Activated T-cell treated with anti-CD3 and anti-CD28 coated beads, Interleukin-2, amount 50 U/mL, for 72 hours (primary cell): ENCODE data around the gene GEMIN7. TPM values are rescaled to one million over a fixed set of nuclear protein-coding genes. Genes with fewer than 3 reads are reported as not detected.
"Not testable (repeated sequence)": the region's sequence is repeated elsewhere in the genome, so short reads cannot be mapped to it uniquely, and the experiment has no call there.

Experiments used
- ATAC-seq, 2 donors: fragments of 150-1000 bp; cut with Tn5 transposase; replicated peaks in 1 of 2; 2 replicates each; pipeline ENCODE4 v1.10.0; 2021; ENCODE audit warnings: moderate library complexity in 2 of 2, mild to moderate bottlenecking in 1 of 2
- DNase-seq, 2 donors: peaks; one replicate each; pipeline ENCODE4 v3.0.0; 2021 to 2022; ENCODE audit warnings: mixed read lengths in 1 of 2
- H3K27ac Mint-ChIP-seq: one replicate; pipeline ENCODE4 v1.8.0; 2022; ENCODE audit warnings: mild to moderate bottlenecking, moderate library complexity, mixed read lengths
- H3K27me3 Mint-ChIP-seq: one replicate; pipeline ENCODE4 v1.8.0; 2022; ENCODE audit warnings: low read depth, mixed read lengths
- H3K36me3 Mint-ChIP-seq, 2 donors: one replicate each; pipeline ENCODE4 v1.8.0; 2022; ENCODE audit warnings: mixed read lengths in 2 of 2, mild to moderate bottlenecking in 1 of 2; ENCODE audit not compliant: insufficient read depth in 2 of 2
- H3K4me1 Mint-ChIP-seq: one replicate; pipeline ENCODE4 v1.8.0; 2022; ENCODE audit warnings: low read depth, mixed read lengths
- H3K4me3 Mint-ChIP-seq, 2 donors: one replicate each; pipeline ENCODE4 v1.8.0; 2022; ENCODE audit warnings: mild to moderate bottlenecking in 2 of 2, mixed read lengths in 2 of 2, moderate library complexity in 2 of 2
- H3K9me3 Mint-ChIP-seq, 2 donors: one replicate each; pipeline ENCODE4 v1.8.0; 2022; ENCODE audit warnings: mixed read lengths in 2 of 2
- total RNA-seq, 2 donors: library from RNA; stranded (reverse); gene quantifications; one replicate each; pipeline ENCODE4 v1.2.3, GENCODE V29; 2022

GEMIN7 gene
- total RNA-seq, 2 donors from 2014 or later: 26.4 to 28.1 TPM

- no peaks in the 10 kb centered on the region for H3K9me3 Mint-ChIP-seq
- no peak overlapping the region for H3K27ac Mint-ChIP-seq
- DNase-seq: no peak
- no peak overlapping the region for H3K4me3 Mint-ChIP-seq
- H3K4me1 Mint-ChIP-seq: peaks cover 42% of the 10 kb centered on the region
- no peaks in the 10 kb centered on the region for H3K36me3 Mint-ChIP-seq
- ATAC-seq: no peak
- H3K27me3 Mint-ChIP-seq: no peaks in the 10 kb centered on the region
These were observed 33.2 kb downstream of the GEMIN7 start for GRCh38 chr19:45112111-45112827.

GRCh38 chr19:45113628-45114027 lies 34.6 kb downstream of the GEMIN7 start:
- no peak for DNase-seq
- H3K36me3 Mint-ChIP-seq: no peaks in the 10 kb centered on the region
- peaks cover 55% of the 10 kb centered on the region for H3K4me1 Mint-ChIP-seq
- no peak overlapping the region for H3K27ac Mint-ChIP-seq
- no peak for ATAC-seq
- H3K4me3 Mint-ChIP-seq: no peak overlapping the region
- H3K9me3 Mint-ChIP-seq: no peaks in the 10 kb centered on the region
- no peaks in the 10 kb centered on the region for H3K27me3 Mint-ChIP-seq

DNA sequence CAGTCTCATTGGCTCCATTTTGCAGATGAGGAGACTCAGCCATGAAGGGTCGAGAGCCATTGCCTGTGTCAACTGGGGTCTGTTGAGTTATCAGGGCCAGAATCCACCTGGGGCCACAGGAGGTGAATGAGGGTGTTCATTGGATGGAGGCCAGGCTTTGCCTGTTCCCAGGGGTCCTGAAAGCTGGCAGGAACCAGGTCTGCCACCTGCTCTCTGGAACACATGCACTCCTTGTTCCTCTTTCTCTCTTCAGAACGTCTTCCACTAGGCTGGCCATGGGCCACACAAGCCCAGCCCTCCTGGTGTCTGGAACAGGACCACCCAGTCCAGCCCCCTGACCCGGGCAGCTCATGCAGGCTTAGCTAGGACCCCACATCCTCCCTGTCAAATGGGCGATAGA lies 35.1 kb downstream of the GEMIN7 start:
- no peaks in the 10 kb centered on the region for H3K27me3 Mint-ChIP-seq
- no peak for ATAC-seq
- no peak for DNase-seq
- H3K4me3 Mint-ChIP-seq: no peak overlapping the region
- H3K9me3 Mint-ChIP-seq: no peaks in the 10 kb centered on the region
- no peaks in the 10 kb centered on the region for H3K36me3 Mint-ChIP-seq
- no peak overlapping the region for H3K27ac Mint-ChIP-seq
- peaks cover 60% of the 10 kb centered on the region for H3K4me1 Mint-ChIP-seq

- no peaks in the 10 kb centered on the region for H3K27me3 Mint-ChIP-seq
- H3K4me3 Mint-ChIP-seq: peak overlapping the region; percentile 67 to 74
- no peak for DNase-seq
- H3K9me3 Mint-ChIP-seq: no peaks in the 10 kb centered on the region
- no peak overlapping the region for H3K27ac Mint-ChIP-seq
- H3K4me1 Mint-ChIP-seq: peaks cover 61% of the 10 kb centered on the region
- H3K36me3 Mint-ChIP-seq: no peaks in the 10 kb centered on the region
- ATAC-seq: no peak
These were observed 37.0 kb downstream of the GEMIN7 start for GRCh38 chr19:45115809-45116615.

- Mint-ChIP-seq H3K36me3 (no peaks in the 10 kb centered on the region), H3K27me3 (no peaks in the 10 kb centered on the region), H3K9me3 (no peaks in the 10 kb centered on the region), H3K4me1 (peaks cover 70% of the 10 kb centered on the region), H3K4me3 (peak overlapping the region; percentile 67 to 74), H3K27ac (no peak overlapping the region)
- DNase-seq (peak; percentile 62 to 79), ATAC-seq (peak; percentile 78 to 80)
These were observed 38.1 kb downstream of the GEMIN7 start for GRCh38 chr19:45117167-45117594.

DNA sequence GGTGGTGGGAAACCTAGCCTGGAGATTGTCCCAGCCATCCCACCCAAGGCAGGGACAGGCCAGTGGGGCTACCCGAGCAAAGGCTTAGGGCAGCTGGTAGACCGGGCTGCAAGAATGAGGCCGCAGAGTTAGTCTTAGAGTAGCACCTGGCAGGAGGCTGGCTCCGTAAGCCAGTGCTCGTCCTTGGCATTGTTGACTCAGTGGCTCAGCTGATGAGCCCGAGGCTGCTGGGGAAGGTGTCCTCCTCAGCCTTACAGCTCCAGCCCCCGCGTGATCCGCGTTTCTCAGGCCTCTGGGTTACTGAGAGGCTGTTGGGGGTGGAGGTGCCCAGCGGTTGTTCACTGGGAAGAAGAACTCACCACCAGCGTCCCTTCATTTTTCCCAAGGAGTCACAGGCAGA lies 38.6 kb downstream of the GEMIN7 start:
- Mint-ChIP-seq H3K4me3 (peak overlapping the region; percentile 62 to 74), H3K27ac (no peak overlapping the region), H3K9me3 (no peaks in the 10 kb centered on the region), H3K27me3 (no peaks in the 10 kb centered on the region), H3K4me1 (peaks cover 70% of the 10 kb centered on the region), H3K36me3 (no peaks in the 10 kb centered on the region)
- no peak for DNase-seq
- ATAC-seq: peak; percentile 14 to 32

DNA sequence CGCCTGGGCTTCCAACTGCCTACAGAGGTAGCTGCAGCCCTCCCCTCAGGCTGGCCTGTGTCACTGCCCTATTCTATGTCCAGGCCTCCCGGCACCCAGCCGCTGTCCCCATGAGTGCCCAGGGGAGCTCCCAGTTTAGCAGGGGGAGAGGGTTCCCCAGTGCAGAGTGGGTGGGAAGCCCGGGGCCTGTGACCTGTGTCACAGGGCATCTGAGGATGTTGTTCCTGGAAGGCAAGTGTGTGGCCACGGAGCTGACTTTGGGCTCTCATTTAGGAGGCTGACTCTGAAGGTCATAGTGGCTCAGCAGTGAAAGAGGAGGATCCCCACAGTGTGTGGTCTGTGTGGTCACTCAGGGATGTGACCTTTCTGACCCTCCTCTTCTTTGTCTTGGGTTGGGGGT lies 39.0 kb downstream of the GEMIN7 start:
- Mint-ChIP-seq H3K27ac (no peak overlapping the region), H3K4me1 (peaks cover 70% of the 10 kb centered on the region), H3K27me3 (no peaks in the 10 kb centered on the region), H3K36me3 (no peaks in the 10 kb centered on the region), H3K9me3 (no peaks in the 10 kb centered on the region), H3K4me3 (peak overlapping the region; percentile 56 to 62)
- DNase-seq (no peak), ATAC-seq (no peak)

DNA sequence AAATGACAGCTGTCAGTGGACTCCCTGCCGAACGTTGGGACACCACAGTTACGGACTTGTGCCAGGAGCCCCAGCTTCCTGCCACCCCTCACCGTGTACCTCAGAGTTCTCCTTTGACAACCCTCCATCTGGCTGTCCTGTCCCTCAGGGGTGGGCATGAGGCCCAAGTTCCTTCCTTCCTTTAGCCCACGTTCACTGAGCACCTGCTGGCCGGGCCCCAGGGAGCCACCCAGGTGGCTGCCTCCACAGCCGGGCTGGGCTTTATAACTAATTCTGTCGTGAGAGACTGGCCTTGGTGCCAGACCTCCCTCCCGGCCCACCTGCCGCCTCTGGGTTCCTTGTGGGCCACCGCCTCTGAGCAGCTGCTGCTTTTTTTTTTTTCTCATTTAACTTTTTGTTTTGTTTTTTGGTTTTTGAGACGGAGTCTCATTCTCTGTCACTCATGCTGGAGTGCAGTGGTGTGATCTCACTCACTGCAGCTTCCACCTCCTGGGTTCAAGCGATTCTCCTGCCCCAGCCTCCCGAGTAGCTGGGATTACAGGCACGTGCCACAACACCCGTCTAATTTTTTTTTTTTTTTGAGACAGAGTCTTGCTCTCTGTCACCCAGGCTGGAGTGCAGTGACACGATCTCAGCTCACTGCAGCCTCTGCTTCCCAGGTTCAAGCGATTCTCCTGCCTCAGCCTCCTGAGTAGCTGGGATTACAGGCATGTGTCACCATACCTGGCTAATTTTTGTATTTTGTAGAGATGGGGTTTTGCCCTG lies 39.7 kb downstream of the GEMIN7 start:
- H3K36me3 Mint-ChIP-seq, H3K9me3 Mint-ChIP-seq, H3K27me3 Mint-ChIP-seq, DNase-seq: not testable (repeated sequence)
- Mint-ChIP-seq H3K4me3 (peak overlapping the region; percentile 56 to 62), H3K4me1 (peaks cover 70% of the 10 kb centered on the region), H3K27ac (peak overlapping the region; percentile 35)
- peak; percentile 10 to 12 for ATAC-seq

DNA sequence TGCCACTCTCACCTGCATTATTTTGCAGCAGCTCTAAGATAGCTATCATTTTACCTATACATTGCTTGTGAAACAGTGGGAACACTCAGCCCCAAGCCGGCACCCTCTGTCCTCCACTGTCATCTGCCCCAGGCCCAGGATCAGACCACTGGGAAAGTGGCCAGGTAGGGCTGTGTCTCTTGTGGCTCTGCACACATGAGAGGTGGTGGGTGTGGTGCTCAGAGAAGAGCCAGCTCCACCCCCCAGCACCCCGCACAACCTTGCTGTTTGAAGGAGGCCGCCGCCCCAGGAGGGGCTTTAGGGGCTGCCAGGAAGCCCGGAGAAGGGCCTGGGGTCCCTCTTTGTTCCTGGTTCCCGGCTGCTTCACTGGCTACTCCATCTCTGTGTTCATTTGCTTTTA lies 40.5 kb downstream of the GEMIN7 start:
- no peak for DNase-seq
- Mint-ChIP-seq H3K27me3 (no peaks in the 10 kb centered on the region), H3K4me1 (peaks cover 70% of the 10 kb centered on the region), H3K4me3 (no peak overlapping the region), H3K9me3 (no peaks in the 10 kb centered on the region), H3K36me3 (no peaks in the 10 kb centered on the region), H3K27ac (no peak overlapping the region)
- no peak for ATAC-seq

GRCh38 chr19:45121827-45122345 lies 42.8 kb downstream of the GEMIN7 start:
- Mint-ChIP-seq H3K9me3 (no peaks in the 10 kb centered on the region), H3K27ac (peak overlapping the region; percentile 65), H3K4me3 (peak overlapping the region; percentile 31 to 64), H3K27me3 (no peaks in the 10 kb centered on the region), H3K36me3 (no peaks in the 10 kb centered on the region), H3K4me1 (peaks cover 60% of the 10 kb centered on the region)
- DNase-seq (no peak), ATAC-seq (no peak)

- no peak overlapping the region for H3K27ac Mint-ChIP-seq
- ATAC-seq: no peak
- no peak for DNase-seq
- H3K27me3 Mint-ChIP-seq: no peaks in the 10 kb centered on the region
- no peaks in the 10 kb centered on the region for H3K9me3 Mint-ChIP-seq
- peaks cover 57% of the 10 kb centered on the region for H3K4me1 Mint-ChIP-seq
- H3K36me3 Mint-ChIP-seq: no peaks in the 10 kb centered on the region
- H3K4me3 Mint-ChIP-seq: no peak overlapping the region
These were observed 43.8 kb downstream of the GEMIN7 start for GRCh38 chr19:45122832-45123231.

GRCh38 chr19:45123440-45123850 lies 44.4 kb downstream of the GEMIN7 start:
- DNase-seq: no peak
- Mint-ChIP-seq H3K4me3 (no peak overlapping the region), H3K27ac (no peak overlapping the region), H3K9me3 (no peaks in the 10 kb centered on the region), H3K36me3 (no peaks in the 10 kb centered on the region), H3K4me1 (peaks cover 51% of the 10 kb centered on the region), H3K27me3 (no peaks in the 10 kb centered on the region)
- ATAC-seq: no peak

DNA sequence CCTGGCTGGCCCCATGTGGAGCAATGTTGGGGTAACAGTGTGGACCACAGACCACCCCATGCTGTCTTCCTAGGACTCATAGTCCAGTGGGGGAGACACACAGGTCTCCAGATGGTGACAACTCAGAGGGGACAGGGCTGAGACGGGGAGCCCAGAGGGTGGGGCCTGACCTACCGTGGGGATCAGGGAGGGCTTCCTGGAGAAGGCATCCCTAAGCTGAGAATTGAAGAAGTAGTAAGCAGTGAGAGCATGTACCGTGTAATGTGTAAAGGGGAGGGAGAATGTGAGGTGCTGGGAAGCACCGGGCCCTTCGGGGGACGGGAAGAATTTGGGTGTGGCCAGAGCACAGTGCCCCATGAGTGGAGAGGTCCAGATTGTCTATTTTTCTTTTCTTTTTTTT lies 45.0 kb downstream of the GEMIN7 start:
- ATAC-seq: no peak
- no peaks in the 10 kb centered on the region for H3K9me3 Mint-ChIP-seq
- H3K36me3 Mint-ChIP-seq: no peaks in the 10 kb centered on the region
- H3K4me1 Mint-ChIP-seq: peaks cover 45% of the 10 kb centered on the region
- H3K27ac Mint-ChIP-seq: no peak overlapping the region
- no peak overlapping the region for H3K4me3 Mint-ChIP-seq
- no peak for DNase-seq
- H3K27me3 Mint-ChIP-seq: no peaks in the 10 kb centered on the region
